Islet of Langerhans (tissue), 1 donor: ENCODE data around the gene ASCL1.

Experiments used
- FAIRE-seq: peaks from one replicate; lab custom pipeline; 2011; peaks lifted over from hg19 to GRCh38; lab: Jason Lieb, UNC

ASCL1 gene

DNA sequence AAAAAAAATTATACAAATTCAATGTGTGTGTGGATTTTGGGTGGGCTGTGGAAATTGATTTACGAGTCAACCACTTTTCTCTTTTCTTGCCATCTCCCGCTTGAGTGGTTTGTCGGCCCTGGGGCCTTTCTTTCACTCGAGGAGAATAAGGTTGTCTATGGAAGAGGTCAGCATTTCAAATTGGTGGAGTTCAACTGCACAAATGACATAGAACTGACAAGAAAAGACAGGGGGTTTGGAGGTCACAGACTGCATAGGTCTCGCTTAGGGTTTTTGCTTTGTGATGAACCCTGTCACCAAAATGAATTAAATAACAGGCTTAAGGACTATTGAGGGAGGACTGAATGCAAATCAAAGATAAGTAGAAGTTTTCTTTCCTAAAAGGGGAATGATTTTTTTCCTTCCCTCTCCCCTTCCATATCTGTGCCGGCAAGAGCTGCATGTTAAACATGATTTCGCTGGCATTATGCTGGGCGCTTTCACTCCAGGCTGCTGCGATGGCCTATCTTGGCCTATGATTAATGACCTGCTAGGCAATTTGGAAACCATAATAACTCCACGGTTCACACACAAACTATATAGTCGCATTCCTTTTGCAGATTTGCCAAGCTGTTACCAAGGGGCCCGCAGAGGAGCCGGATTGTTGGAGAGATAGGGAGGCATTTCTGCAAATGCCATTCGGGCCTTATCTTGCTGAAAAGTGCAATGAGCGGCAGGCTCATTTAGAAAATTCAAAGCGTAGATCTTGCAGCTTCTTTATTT, 20.7 kb downstream of the ASCL1 start:
- FAIRE-seq: no peak

DNA sequence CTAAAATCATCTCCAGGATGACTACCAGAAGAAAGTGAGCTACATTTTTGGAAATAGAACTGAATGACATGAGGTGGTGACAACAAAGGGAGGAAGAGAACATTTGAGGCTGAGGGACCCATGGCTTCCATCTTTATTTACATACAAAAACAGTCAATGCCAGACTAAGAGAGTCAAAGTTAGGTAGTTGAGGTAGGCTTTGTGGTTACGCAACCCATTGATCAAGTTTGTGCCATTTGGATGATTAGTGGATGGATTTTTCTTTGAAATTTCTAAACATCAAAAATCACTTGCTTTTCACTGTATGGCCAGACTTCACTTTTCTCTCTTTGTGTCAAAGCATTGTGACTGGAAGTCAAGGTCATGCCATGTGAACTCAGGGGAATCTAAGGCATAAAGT, 22.9 kb downstream of the ASCL1 start:
- FAIRE-seq: peak; percentile 17

DNA sequence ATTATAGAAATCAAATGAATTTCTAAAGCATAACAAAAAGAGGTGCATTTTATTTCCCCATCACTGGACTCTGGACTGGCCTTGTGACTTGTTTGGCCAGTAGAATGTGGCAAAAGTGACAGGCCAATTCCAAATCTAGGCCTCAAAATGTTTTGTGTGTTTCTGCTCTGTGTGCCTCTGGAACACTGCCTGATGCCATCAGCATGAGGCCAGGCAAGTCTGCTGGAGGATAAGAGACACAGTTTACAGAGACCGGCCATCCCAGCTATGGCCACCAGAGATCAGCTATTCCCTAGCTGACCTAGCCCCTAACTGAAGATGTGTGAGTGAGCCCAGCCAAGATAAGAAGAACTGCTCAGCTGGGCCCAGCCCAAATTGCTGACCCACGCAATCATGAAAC, 32.9 kb downstream of the ASCL1 start:
- no peak for FAIRE-seq

DNA sequence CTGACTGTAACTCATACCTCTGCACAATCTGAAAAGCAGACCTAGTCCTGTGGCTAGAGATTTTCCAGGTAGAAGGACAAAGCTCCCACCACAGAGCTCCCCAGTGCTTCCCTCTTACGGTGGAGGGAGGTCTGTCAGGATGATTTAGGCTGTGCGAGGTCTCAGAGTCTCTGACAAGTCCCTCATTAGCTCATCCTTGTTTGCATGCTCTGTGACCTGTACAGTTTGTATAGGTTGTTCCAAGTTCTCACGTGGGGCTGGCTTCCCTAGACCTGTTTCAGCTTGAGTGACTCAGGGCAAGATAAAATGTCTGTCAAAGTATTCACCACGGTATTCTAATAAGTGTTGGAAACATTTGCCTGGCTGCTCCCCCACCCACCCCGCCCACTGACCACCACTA, 34.8 kb downstream of the ASCL1 start:
- FAIRE-seq: no peak

DNA sequence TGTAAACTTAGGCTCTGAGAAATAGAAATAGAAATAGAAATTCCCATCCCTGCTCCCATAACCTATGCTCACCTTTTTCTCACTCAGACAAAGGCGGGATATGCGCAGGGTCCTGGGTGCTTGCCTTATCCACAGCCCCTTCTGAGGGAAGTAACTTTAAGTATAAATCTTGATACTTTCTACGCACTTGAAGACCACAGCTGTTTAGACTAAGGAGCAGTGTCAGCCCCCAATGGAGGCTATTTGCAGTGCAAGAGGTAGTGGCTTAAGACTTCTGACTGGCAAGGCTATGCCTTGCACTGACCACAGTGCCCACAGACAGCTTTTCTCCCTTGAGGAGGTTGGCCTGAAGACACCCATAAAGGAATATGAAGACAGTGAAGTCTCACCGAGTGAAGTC, 35.2 kb downstream of the ASCL1 start:
- FAIRE-seq: no peak

DNA sequence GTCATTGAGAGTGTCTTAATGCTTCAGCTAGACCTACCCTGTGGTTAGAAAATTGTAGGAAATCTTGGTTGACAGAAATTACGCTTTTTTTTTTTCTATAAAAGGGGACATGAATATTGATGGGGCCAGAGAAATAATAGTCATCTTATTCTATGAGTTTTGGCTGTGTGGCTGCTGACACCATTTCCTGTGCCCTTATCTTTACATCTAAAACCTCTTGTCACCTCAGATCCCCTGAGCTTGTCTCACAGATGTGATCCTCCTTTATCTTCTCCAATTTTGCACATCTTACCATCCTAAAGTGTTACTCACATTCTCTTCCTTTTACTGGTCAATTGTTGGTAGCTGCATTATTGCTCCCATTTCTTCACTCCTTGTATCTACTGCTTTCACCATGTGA, 36.1 kb downstream of the ASCL1 start:
- FAIRE-seq: no peak

DNA sequence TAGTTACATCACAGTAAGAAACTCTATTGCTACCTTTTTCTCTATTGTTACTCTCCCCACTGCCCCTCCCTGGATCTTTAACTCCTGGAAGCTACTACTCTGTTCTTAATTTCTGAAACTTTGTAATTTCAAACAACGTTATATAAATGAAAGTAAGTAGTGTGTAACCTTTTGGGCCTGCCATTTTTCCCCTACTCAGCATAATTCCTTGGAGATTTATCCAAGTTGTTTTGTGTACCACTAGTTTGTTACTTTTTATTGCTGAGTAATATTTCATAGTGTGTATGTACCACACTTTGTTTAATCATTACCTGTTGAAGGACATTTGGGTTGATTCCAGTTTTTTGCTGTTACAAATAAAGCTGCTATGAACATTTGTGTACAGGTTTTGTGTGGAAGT, 37.9 kb downstream of the ASCL1 start:
- no peak for FAIRE-seq
